NB4 (cell line): ENCODE measurements around the gene FKBP15.

Source experiments
- CTCF ChIP-seq: IDR thresholded peaks from one replicate; pipeline ENCODE4 v1.5.1; 2012; ENCODE audit warnings: low read depth, low read length
- MAX ChIP-seq: IDR thresholded peaks from 2 replicates; pipeline ENCODE4 v1.6.1; 2011; ENCODE audit warnings: low read depth, low read length
- POLR2A ChIP-seq: IDR thresholded peaks from 2 replicates; pipeline ENCODE4 v1.6.1; 2011; ENCODE audit warnings: mild to moderate bottlenecking; ENCODE audit not compliant: insufficient read length; ENCODE audit errors: extremely low read depth

GRCh38 chr9:113163001-113163400, 58.1 kb downstream of the FKBP15 start:
- TF ChIP-seq POLR2A (no peak), CTCF (no peak), MAX (no peak)
